CD4-positive, alpha-beta T cell (primary cell): Measurements from ENCODE around the gene DCLRE1B. TPM values are rescaled to one million over a fixed set of nuclear protein-coding genes. Genes with fewer than 3 reads are reported as not detected.

Experiments
- ATAC-seq: fragments of 200-7000 bp; cut with Tn5 transposase; one replicate; pipeline ENCODE4 v1.10.0; 2022; ENCODE audit warnings: mild to moderate bottlenecking; ENCODE audit not compliant: poor library complexity
- CTCF ChIA-PET: fragments of 350-600 bp; sonication (Branson Sonifier 250); formaldehyde crosslinking; loops from one replicate; lab custom pipeline; 2021; ENCODE audit warnings: antibody characterized with exemption, inconsistent platforms; lab: Charles Lee
- POLR2A ChIA-PET: fragments of 350-600 bp; sonication (Branson Sonifier 250); formaldehyde crosslinking; loops from one replicate; lab custom pipeline; 2021; ENCODE audit warnings: antibody characterized with exemption, inconsistent platforms; lab: Charles Lee
- DNase-seq, 14 experiments: peaks; one replicate each; pipeline ENCODE4 v3.0.0-alpha.2; 2013 to 2020; ENCODE audit warnings: mixed read lengths in 2 of 14
- H3K27ac ChIP-seq, 2 donors: one replicate each; pipeline versions ENCODE4 v1.5.1 to v1.7.0; 2013; ENCODE audit warnings: low read length in 2 of 2, low read depth in 1 of 2, mild to moderate bottlenecking in 1 of 2
- H3K27me3 ChIP-seq, 2 experiments: 1 replicate in 1 of 2; 2 replicates in 1 of 2; pipeline versions ENCODE4 v1.6.1 to v1.7.0; 2013; ENCODE audit warnings: low read length in 2 of 2, control low read depth in 1 of 2, mild to moderate bottlenecking in 1 of 2, moderate library complexity in 1 of 2; ENCODE audit not compliant: insufficient read depth in 2 of 2, control insufficient read depth in 1 of 2
- H3K36me3 ChIP-seq: one replicate; pipeline ENCODE4 v1.6.1; 2013; ENCODE audit warnings: low read length, control low read depth; ENCODE audit not compliant: insufficient read depth
- H3K4me1 ChIP-seq: one replicate; pipeline ENCODE4 v1.6.1; 2013; ENCODE audit warnings: low read length, control low read depth; ENCODE audit not compliant: insufficient read depth
- H3K4me3 ChIP-seq: one replicate; pipeline ENCODE4 v1.5.1; 2013; ENCODE audit warnings: mild to moderate bottlenecking, low read length, moderate library complexity
- H3K9me3 ChIP-seq, 2 experiments: 1 replicate in 1 of 2; 2 replicates in 1 of 2; pipeline versions ENCODE4 v1.6.1 to v1.7.0; 2013; ENCODE audit warnings: low read length in 2 of 2, mild to moderate bottlenecking in 2 of 2, control low read depth in 1 of 2, moderate library complexity in 1 of 2; ENCODE audit not compliant: control insufficient read depth in 1 of 2, insufficient read depth in 1 of 2
- H3K27ac Mint-ChIP-seq: one replicate; pipeline ENCODE4 v1.8.0; 2020; ENCODE audit warnings: mixed read lengths
- H3K27me3 Mint-ChIP-seq: one replicate; pipeline ENCODE4 v1.8.0; 2021; ENCODE audit warnings: mixed read lengths
- H3K36me3 Mint-ChIP-seq: one replicate; pipeline ENCODE4 v1.8.0; 2021; ENCODE audit warnings: low read depth, mixed read lengths
- H3K4me1 Mint-ChIP-seq: one replicate; pipeline ENCODE4 v1.8.0; 2021; ENCODE audit warnings: low read depth, mixed read lengths
- H3K4me3 Mint-ChIP-seq: one replicate; pipeline ENCODE4 v1.8.0; 2020; ENCODE audit warnings: mild to moderate bottlenecking, mixed read lengths
- H3K9me3 Mint-ChIP-seq: one replicate; pipeline ENCODE4 v1.8.0; 2020; ENCODE audit warnings: mixed read lengths
- intact Hi-C, 2 experiments: fragments of 100-400 bp; cut with DNase I in 1 of 2; cut with micrococcal nuclease in 1 of 2; formaldehyde crosslinking; loops; one replicate each; pipeline versions ENCODE4 v1.15.1 to v1.9.0; 2023 to 2025; cut with DNase I, micrococcal nuclease
- total RNA-seq, 174 experiments: library from RNA in 2 of 174; stranded (reverse) in 2 of 174; gene quantifications; one replicate each; pipeline ENCODE4 v1.2.3 and lab custom pipeline; 2021 to 2026
- TF ChIP-seq, protein P1 (sequence below): fragments of 200-600 bp; IDR thresholded peaks from one replicate; pipeline ENCODE4 v1.8.0; 2022; ENCODE audit warnings: antibody characterized with exemption, mild to moderate bottlenecking

DCLRE1B gene
- total RNA-seq, 2 experiments from 2014 or later: 6.4 to 6.8 TPM

GRCh38 chr1:113871597-113872113, 33.5 kb upstream of the DCLRE1B start, which contains the start of gene PTPN22:
PTPN22 (minus strand) TSS chr1:113871712.
- no peaks in the 10 kb centered on the region for H3K9me3 Mint-ChIP-seq

DNA sequence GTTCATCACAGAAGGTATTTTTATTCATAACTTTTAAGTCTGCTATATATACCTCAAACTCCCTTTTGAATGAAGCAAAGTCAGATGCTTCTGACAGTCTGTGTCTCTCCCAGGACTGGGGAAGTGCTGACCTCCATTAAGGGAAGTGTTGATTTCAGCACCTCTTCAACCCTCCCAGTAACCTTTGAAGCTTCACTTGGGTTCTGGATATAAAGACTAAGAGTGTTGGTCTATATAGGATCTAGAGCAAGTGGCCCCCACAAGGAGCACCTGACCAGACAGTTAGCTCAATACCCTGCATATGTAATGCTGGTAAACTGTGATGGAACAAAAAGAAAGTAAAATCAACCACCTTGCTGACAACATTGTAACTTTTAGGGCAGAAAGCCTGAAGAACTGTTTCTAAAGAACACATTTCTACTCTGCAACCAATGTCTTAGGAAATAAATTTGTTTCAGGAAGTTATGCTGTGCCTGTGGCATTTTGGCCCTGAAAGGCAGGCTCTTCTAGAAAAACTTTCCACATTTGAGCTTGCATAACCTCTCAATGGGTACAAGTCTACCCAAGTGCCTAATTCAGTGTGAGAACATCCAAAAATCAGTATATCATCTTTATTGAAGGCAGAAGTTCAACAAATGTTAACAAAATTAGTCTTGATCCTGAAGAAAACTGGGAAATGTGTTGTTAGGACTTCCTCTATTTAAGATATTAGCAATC, 32.7 kb upstream of the DCLRE1B start:
- ChIA-PET POLR2A (interaction anchor here (0.9 to 1.5 kb wide), 7 partner anchors 9 to 104 kb away, joined by 3 to 6 read pairs (median 5); partner anchors contain the start of genes AP4B1, HIPK1 and RSBN1), CTCF (interaction anchor here (1.2 kb wide), 1 partner anchor 32 kb away, joined by 4 read pairs; the partner anchor contains the start of genes AP4B1 and DCLRE1B)
- TF ChIP-seq, protein P1, sequence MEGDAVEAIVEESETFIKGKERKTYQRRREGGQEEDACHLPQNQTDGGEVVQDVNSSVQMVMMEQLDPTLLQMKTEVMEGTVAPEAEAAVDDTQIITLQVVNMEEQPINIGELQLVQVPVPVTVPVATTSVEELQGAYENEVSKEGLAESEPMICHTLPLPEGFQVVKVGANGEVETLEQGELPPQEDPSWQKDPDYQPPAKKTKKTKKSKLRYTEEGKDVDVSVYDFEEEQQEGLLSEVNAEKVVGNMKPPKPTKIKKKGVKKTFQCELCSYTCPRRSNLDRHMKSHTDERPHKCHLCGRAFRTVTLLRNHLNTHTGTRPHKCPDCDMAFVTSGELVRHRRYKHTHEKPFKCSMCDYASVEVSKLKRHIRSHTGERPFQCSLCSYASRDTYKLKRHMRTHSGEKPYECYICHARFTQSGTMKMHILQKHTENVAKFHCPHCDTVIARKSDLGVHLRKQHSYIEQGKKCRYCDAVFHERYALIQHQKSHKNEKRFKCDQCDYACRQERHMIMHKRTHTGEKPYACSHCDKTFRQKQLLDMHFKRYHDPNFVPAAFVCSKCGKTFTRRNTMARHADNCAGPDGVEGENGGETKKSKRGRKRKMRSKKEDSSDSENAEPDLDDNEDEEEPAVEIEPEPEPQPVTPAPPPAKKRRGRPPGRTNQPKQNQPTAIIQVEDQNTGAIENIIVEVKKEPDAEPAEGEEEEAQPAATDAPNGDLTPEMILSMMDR: no peak
- ATAC-seq (peak; percentile 22), DNase-seq (peak in 3 of 14 experiments; percentile 51 to 53 (median 51))
- Histone ChIP-seq H3K27me3 (no peaks in the 10 kb centered on the region), H3K4me1 (peaks cover 38% of the 10 kb centered on the region), H3K27ac (peak overlapping the region; percentile 75 to 78), H3K36me3 (no peaks in the 10 kb centered on the region), H3K9me3 (no peaks in the 10 kb centered on the region), H3K4me3 (peak overlapping the region; percentile 55)
- Mint-ChIP-seq H3K9me3 (no peaks in the 10 kb centered on the region), H3K36me3 (peaks cover 15% of the 10 kb centered on the region), H3K4me3 (peak overlapping the region; percentile 90), H3K27ac (peak overlapping the region; percentile 94), H3K4me1 (peaks cover 71% of the 10 kb centered on the region), H3K27me3 (no peaks in the 10 kb centered on the region)
- intact Hi-C loops: loop anchor here (5.0 to 10.0 kb wide), 3 partner anchors 60 to 458 kb away; no protein-coding TSS in a partner anchor

More at GRCh38 chr1:113871597-113872113, 33.5 kb upstream of the DCLRE1B start, which contains the start of gene PTPN22:
- Mint-ChIP-seq H3K36me3 (peaks cover 19% of the 10 kb centered on the region), H3K4me1 (peaks cover 75% of the 10 kb centered on the region), H3K27ac (peak within 1 kb of the TSS; percentile 94), H3K4me3 (peak within 1 kb of the TSS; percentile 90), H3K27me3 (no peaks in the 10 kb centered on the region)
- DNase-seq (peak; percentile 65 to 95 (median 75)), ATAC-seq (peak; percentile 92)
- TF ChIP-seq, protein P1: no peak
- Histone ChIP-seq H3K36me3 (no peaks in the 10 kb centered on the region), H3K4me3 (peak within 1 kb of the TSS; percentile 55), H3K27me3 (no peaks in the 10 kb centered on the region), H3K27ac (peak within 1 kb of the TSS; percentile 75 to 78), H3K4me1 (peaks cover 38% of the 10 kb centered on the region), H3K9me3 (no peaks in the 10 kb centered on the region)
- ChIA-PET CTCF (interaction anchor here (1.2 kb wide), 1 partner anchor 33 kb away, joined by 4 read pairs; the partner anchor contains the start of genes AP4B1 and DCLRE1B), POLR2A (interaction anchor here (1.0 to 1.5 kb wide), 5 partner anchors 10 to 105 kb away, joined by 4 to 6 read pairs (median 6); partner anchors contain the start of genes AP4B1, HIPK1 and RSBN1)
- intact Hi-C loops: loop anchor here (1.0 to 10.0 kb wide), 7 partner anchors 34 to 457 kb away; partner anchors contain the start of genes DCLRE1B (in 2 of the 2) and RSBN1 (in 1 of the 2)
